Activated naive CD8-positive, alpha-beta T cell (primary cell): ENCODE results near the gene GP2.

Experiments
- H3K27ac Mint-ChIP-seq: one replicate; pipeline ENCODE4 v1.8.0; 2021; ENCODE audit warnings: mixed read lengths
- H3K27me3 Mint-ChIP-seq: one replicate; pipeline ENCODE4 v1.8.0; 2021; ENCODE audit warnings: mixed read lengths
- H3K36me3 Mint-ChIP-seq: one replicate; pipeline ENCODE4 v1.8.0; 2021; ENCODE audit warnings: mixed read lengths
- H3K4me1 Mint-ChIP-seq: one replicate; pipeline ENCODE4 v1.8.0; 2021; ENCODE audit warnings: low read depth, mixed read lengths
- H3K4me3 Mint-ChIP-seq: one replicate; pipeline ENCODE4 v1.8.0; 2021; ENCODE audit warnings: mild to moderate bottlenecking, mixed read lengths
- H3K9me3 Mint-ChIP-seq: one replicate; pipeline ENCODE4 v1.8.0; 2021; ENCODE audit warnings: low read depth, mixed read lengths

GP2 gene

DNA sequence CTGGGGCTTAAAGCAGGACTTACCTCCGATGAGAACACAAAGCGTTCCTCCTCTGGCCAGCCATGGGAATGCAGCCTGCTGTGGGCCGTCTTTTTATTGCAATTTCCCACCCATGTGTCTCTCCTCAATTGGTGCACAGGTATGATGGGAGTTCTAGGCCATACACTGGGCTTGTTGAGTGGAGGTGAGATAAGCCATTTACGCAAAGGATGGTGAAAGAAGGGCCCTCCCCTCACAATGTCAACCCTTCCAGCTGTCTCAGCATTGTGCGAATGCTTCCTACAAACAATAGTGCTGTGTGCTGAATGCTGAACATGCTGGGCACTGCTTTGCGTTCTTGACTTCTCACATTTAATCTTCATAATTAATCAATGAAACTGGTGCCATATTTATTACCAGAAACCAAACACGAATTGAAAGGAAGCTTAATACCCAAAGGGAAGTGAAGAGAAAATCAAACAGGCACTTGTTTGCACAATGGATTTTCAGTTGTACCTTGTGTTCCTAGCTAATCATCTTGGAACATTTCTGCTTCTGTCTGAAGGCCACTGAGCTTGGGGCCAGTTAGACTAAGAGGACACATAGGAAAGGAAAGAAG, at the start of gene GP2:
GP2 (minus strand) TSS at position 70 of the 598 bp plus-strand sequence. CDS start 1,082 bp downstream, outside the sequence.
- Mint-ChIP-seq H3K27me3 (peaks cover 2% of the 10 kb centered on the region), H3K9me3 (no peaks in the 10 kb centered on the region), H3K36me3 (no peaks in the 10 kb centered on the region), H3K27ac (no peak within 1 kb of the TSS), H3K4me3 (no peak within 1 kb of the TSS), H3K4me1 (no peaks in the 10 kb centered on the region)

DNA sequence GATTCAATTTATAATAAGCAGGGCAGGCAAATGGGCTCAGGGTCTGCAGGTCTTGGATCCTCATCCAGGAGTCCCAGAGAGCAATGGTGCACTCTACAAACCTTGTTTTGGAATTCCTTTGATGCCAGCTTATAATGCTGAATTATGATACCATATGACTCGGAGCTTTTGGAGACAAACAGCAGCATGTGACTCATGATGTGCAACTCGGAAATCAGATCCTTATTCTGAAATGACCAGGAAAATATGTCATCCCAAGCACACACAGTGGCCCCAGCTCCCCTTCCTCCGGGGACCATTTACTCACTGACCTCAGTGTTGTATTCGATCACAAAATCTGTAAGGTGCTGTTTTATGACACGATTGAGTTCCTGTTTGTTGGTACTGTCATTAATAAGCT, 45.4 kb upstream of the GP2 start:
- Mint-ChIP-seq H3K4me3 (no peak overlapping the region), H3K36me3 (no peaks in the 10 kb centered on the region), H3K9me3 (no peaks in the 10 kb centered on the region), H3K27me3 (peaks cover 6% of the 10 kb centered on the region), H3K27ac (no peak overlapping the region), H3K4me1 (no peaks in the 10 kb centered on the region)

DNA sequence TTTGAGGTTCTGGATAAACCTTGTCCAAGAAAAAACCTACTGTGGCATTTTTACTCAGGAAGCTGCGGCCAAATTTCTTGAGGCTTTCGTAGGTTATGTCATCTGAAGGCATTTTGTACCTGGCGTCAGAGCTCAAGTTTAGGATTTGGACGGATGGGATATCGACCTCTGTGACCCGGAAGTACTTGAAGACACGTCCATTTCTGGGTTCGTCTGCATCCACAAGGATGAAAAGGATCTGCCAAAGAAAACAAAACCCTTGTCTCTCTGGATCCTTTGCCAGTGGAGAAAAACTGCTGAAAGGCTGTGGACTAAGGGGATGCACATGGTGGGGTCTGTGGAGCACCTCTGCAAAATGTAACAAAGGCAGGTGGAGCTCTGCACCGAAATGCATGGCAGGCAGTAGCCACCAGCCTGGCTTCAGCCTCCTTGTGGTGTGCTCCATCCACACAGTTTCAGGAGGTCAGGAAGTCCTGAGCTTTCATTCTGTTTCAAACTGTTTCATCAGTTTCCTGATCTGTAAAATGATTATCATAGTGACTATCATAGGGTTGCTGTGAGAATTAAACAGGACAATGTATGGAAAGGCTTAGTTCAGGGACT, 42.2 kb upstream of the GP2 start:
- no peaks in the 10 kb centered on the region for H3K36me3 Mint-ChIP-seq
- no peaks in the 10 kb centered on the region for H3K4me1 Mint-ChIP-seq
- H3K27me3 Mint-ChIP-seq = peaks cover 8% of the 10 kb centered on the region
- H3K4me3 Mint-ChIP-seq = no peak overlapping the region
- no peaks in the 10 kb centered on the region for H3K9me3 Mint-ChIP-seq
- no peak overlapping the region for H3K27ac Mint-ChIP-seq

DNA sequence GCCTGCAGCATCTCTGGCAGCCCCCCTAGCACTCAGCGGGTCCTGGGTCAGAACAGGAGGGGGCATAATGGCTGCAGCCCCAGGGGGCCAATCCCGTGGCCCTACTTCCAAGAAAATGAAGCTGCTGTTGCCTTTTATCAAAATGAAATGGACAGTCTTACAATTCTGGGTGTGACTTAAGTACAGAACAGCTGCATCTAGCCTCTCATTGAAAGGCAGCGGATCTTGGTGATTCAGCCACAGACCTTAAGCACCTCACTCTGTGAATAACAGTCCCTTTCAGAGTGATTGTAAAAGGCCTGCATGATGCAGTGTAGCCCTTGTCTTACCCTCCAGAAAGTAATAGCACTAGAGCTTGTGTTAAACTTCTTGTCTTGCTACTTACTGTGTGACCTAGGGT, 36.7 kb upstream of the GP2 start:
- Mint-ChIP-seq H3K36me3 (no peaks in the 10 kb centered on the region), H3K27me3 (peaks cover 11% of the 10 kb centered on the region), H3K4me1 (no peaks in the 10 kb centered on the region), H3K4me3 (no peak overlapping the region), H3K27ac (no peak overlapping the region), H3K9me3 (no peaks in the 10 kb centered on the region)

DNA sequence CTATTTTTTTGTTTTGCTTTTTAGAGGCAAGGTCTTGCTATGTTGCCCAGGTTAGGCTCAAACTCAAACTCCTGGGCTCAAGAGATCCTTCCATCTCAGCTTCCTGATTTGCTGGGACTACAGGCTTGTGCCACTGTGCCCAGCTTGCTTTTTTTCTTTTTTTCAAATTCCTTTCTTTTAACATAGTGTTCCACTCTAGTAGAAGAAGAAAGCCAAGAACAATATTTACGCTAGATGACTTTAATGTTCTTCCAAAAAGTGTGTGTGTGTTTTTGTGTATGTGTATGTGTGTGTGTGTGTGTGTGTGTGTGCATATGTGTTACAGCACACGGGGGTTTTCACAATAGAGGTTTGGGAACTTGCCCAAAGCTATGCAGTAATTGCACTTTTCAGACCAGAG, 35.9 kb upstream of the GP2 start:
- H3K36me3 Mint-ChIP-seq = no peaks in the 10 kb centered on the region
- no peak overlapping the region for H3K27ac Mint-ChIP-seq
- H3K4me3 Mint-ChIP-seq = no peak overlapping the region
- H3K9me3 Mint-ChIP-seq = no peaks in the 10 kb centered on the region
- no peaks in the 10 kb centered on the region for H3K4me1 Mint-ChIP-seq
- H3K27me3 Mint-ChIP-seq = peaks cover 11% of the 10 kb centered on the region

DNA sequence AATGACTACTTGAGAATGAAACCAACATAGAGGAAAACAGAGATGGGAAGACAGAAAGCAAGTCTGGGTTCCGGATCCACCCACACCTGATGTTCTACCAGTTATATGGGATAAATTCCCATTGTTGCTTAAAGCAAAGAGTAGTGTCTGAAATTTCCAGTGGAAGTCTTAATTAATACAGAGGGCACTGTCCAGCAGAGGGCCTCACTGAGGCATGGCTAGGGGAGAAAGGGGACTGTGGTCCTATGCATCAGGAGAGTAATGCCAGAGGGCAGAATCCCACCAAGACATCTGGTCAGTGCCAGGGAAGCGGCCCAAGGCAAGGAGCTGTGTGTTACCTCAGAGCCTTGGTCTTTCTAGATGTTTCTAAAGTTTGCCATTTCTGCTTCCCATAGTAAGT, 32.7 kb upstream of the GP2 start:
- Mint-ChIP-seq H3K4me1 (no peaks in the 10 kb centered on the region), H3K36me3 (no peaks in the 10 kb centered on the region), H3K27me3 (peaks cover 11% of the 10 kb centered on the region), H3K4me3 (no peak overlapping the region), H3K9me3 (no peaks in the 10 kb centered on the region), H3K27ac (no peak overlapping the region)

DNA sequence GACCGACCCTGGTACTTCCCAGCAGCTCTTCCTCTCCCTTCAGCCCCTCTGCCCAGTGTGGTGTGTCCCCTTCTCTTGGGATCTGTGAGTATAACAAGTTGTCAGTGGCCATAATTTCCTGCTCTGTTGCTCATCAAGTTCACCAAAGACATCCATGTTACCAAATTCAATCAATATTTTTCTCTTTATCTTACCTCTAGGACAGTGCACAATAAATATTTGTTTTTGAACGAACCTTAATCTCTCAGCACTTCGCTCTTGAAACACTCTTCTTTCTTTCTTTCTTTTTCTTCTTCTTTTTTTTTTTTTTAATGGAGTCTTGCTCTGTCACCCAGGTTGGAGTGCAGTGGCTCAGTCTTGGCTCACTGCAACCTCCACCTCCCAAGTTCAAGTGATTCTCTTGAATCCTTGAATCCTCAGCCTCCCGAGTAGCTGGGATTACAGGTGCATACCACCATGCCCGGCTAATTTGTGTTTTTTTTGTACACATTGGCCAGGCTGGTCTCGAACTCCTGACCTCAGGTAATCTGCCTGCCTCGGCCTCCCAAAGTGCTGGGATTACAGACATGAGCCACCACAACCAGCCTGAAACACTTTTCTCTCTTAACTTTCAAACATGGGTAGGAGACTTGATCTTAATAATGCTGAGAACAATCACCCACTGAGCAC, 27.9 kb upstream of the GP2 start:
- H3K27me3 Mint-ChIP-seq = peaks cover 14% of the 10 kb centered on the region
- H3K36me3 Mint-ChIP-seq = no peaks in the 10 kb centered on the region
- H3K4me1 Mint-ChIP-seq = no peaks in the 10 kb centered on the region
- H3K27ac Mint-ChIP-seq = no peak overlapping the region
- no peak overlapping the region for H3K4me3 Mint-ChIP-seq
- no peaks in the 10 kb centered on the region for H3K9me3 Mint-ChIP-seq

DNA sequence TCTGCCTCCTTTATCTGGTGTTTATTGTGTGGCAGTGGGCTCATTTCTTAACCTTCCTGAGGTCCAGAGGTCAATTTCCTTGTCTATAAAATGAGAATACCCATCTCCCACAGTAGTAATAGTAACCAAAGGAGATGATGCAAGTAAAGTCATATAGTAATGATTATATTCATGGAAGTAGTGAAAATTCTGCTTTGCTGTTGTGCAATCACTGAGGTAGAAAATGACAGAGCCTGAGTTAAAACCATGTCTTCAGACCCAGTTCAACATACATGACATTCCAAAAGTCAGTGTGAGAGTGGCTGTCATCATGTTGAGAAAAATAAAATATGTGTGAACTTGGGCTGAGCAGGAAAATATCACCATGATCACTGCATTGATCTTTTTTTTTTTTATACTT, 26.1 kb upstream of the GP2 start:
- H3K4me3 Mint-ChIP-seq = no peak overlapping the region
- no peaks in the 10 kb centered on the region for H3K4me1 Mint-ChIP-seq
- H3K9me3 Mint-ChIP-seq = no peaks in the 10 kb centered on the region
- H3K27me3 Mint-ChIP-seq = peaks cover 14% of the 10 kb centered on the region
- H3K27ac Mint-ChIP-seq = no peak overlapping the region
- H3K36me3 Mint-ChIP-seq = no peaks in the 10 kb centered on the region

DNA sequence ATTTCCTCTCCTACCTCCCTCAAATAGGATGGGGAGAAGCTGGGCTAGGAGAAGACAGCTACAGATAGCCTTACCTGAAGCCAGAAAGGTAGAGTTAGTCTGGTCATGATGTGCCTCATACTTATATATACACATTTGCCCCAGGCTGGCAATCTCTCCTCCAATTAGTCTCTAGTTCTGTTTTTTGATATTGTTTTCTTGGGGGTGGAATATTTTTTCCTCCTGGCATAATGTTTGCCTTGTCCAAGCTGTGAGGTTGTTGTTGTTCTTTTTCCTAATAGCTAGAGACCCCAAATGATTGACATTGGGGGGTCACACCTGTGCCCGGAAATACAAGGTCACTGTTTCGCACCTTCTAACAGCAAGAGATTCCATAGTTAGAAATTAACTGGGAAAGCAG, 25.3 kb upstream of the GP2 start, which contains the start of gene UMOD:
UMOD (minus strand) TSS at position 101 of the 400 bp plus-strand sequence. CDS start 1,978 bp downstream, outside the sequence.
- no peaks in the 10 kb centered on the region for H3K36me3 Mint-ChIP-seq
- no peaks in the 10 kb centered on the region for H3K4me1 Mint-ChIP-seq
- no peak within 1 kb of the TSS for H3K27ac Mint-ChIP-seq
- no peaks in the 10 kb centered on the region for H3K9me3 Mint-ChIP-seq
- H3K27me3 Mint-ChIP-seq = peaks cover 14% of the 10 kb centered on the region
- H3K4me3 Mint-ChIP-seq = no peak within 1 kb of the TSS

DNA sequence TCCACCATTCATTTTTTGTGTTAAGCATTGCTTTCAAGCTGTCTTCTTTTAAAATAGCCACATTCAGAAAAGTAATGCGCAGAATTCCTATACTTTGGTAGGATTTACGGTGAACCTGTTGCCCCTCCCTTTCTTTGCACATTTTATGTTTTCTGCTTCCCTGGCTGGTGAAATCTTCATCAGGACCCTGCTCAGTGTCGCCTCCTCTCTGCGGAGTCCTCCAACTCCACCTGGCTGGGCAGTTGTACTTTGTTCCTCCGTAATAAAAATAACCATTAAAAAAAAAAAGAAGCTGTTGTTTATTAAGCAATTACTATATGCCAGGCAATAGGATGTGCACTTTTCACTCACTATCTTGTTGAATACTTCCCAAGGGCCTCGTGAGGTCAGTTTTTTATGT, 22.3 kb upstream of the GP2 start:
- Mint-ChIP-seq H3K27me3 (peaks cover 8% of the 10 kb centered on the region), H3K4me3 (no peak overlapping the region), H3K27ac (no peak overlapping the region), H3K4me1 (no peaks in the 10 kb centered on the region), H3K36me3 (no peaks in the 10 kb centered on the region), H3K9me3 (no peaks in the 10 kb centered on the region)

DNA sequence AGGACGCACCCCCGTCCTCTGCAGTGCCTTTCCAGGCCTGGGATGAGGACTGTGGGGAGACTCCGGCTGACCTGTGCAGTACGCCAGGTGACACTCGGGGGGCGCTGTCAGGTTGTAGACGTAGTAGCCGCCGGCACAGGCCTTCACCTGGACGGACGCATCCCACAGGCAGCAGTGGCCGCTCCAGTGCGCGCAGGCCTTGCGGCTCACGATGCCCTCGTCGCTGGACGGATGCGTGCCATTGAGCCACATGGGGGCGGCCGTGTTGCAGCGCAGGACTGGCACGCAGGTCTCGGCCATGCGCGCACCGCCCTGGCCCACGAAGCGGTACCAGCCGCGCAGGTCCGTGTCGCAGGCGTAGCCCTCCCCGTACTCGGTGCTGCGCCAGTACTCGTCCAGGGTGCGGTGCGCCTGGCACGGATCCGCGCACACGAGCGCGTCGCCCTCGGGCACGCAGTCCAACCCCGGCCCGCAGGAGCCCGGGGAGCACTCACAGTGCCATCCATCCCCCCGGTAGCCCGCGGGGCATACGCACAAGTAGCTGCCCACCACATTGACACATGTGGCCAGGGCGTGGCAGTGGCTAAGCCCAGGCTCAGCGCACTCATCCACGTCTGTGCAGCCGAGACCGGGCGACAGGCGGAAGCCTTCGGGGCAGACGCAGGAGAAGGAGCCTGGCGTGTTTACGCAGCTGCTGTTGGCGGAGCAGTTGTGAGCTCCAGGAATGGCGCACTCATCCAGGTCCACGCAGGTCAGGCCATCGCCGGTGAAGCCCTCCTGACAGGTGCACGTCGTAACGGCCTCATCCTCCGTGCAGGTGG, 21.3 kb upstream of the GP2 start:
- no peaks in the 10 kb centered on the region for H3K4me1 Mint-ChIP-seq
- no peaks in the 10 kb centered on the region for H3K9me3 Mint-ChIP-seq
- peaks cover 6% of the 10 kb centered on the region for H3K27me3 Mint-ChIP-seq
- no peaks in the 10 kb centered on the region for H3K36me3 Mint-ChIP-seq
- no peak overlapping the region for H3K27ac Mint-ChIP-seq
- no peak overlapping the region for H3K4me3 Mint-ChIP-seq

DNA sequence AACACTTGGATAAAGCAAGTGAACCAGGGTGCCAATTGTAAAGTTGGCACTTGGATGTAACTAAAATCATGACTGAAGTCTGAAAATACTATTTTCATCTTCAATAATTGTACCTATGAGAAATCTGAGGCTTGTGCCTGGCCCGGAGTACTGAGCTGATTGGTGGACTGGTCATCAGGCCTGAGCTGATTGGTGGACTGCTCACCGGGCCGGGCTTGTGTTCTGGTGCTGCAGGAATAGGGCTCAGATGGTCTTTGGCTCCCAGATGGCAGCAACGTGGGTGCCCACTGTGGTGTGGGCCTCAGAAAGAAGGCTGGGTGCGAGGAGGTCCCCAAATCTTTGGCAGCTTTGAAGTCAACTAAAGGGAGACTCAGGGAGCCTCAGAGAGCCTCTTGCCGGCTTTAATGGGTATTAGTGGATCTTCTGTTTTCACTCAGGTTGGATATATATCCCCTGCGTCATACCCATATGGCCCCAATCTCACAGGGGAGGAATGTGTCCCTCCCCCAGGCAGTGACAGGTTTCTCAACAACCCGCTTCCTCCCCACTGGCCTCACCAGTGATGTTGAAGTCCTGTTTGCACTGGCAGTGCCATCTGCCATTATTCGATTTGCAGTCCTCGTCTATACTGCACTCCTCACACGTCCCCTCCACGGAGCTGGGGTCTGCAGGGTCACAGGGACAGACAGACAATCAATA, 20.5 kb upstream of the GP2 start:
- no peaks in the 10 kb centered on the region for H3K36me3 Mint-ChIP-seq
- no peaks in the 10 kb centered on the region for H3K9me3 Mint-ChIP-seq
- H3K27me3 Mint-ChIP-seq = peaks cover 6% of the 10 kb centered on the region
- no peak overlapping the region for H3K27ac Mint-ChIP-seq
- no peaks in the 10 kb centered on the region for H3K4me1 Mint-ChIP-seq
- no peak overlapping the region for H3K4me3 Mint-ChIP-seq

DNA sequence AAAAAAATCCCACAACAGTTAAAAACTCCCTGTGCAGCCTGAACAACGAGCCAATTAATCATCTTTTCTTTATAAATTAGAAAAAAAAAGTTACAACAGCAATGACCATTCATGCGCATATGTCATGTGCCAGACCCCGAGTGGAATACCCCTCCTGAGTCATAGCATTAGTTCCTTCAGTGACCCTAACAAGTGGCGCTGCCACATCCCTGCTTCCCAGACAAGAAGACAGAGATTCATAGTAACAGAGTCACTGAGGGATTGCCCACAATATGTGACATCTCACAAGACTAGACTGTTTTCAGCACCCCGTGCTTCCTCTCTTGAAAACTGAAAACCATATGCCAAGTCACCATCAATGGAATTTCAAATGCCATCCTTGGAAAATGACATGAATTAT, 17.3 kb upstream of the GP2 start:
- Mint-ChIP-seq H3K27ac (no peak overlapping the region), H3K36me3 (no peaks in the 10 kb centered on the region), H3K4me3 (no peak overlapping the region), H3K4me1 (no peaks in the 10 kb centered on the region), H3K9me3 (no peaks in the 10 kb centered on the region), H3K27me3 (peaks cover 5% of the 10 kb centered on the region)

DNA sequence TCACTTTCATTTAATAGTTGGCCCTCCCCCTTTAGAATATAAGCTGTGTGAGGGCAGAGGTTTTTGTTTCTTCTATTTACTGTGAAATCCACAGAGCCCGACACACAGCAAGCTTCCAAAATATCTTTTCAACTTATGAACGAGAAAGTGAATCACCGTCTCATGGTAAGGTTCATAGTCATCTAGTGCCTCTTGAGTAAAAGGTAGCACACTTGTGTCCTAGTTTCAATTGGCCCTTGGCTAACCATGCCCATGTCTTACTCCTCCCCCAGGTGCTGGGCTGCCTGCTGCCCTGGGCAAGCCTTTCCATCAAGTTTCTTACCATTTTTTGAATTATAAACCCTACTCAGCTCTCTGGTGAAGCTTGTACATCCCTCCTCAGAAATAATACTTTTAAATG, 12.4 kb upstream of the GP2 start:
- no peak overlapping the region for H3K27ac Mint-ChIP-seq
- H3K27me3 Mint-ChIP-seq = peaks cover 5% of the 10 kb centered on the region
- no peak overlapping the region for H3K4me3 Mint-ChIP-seq
- no peaks in the 10 kb centered on the region for H3K9me3 Mint-ChIP-seq
- no peaks in the 10 kb centered on the region for H3K36me3 Mint-ChIP-seq
- H3K4me1 Mint-ChIP-seq = no peaks in the 10 kb centered on the region
